Bronchial epithelial cell (primary cell): ENCODE results near the gene CNTN1. TPM values are rescaled to one million over a fixed set of nuclear protein-coding genes. Genes with fewer than 3 reads are reported as not detected.

ENCODE experiments used
- DNase-seq: peaks from one replicate; pipeline ENCODE4 v3.0.0-alpha.2; 2010; ENCODE audit warnings: low read depth
- FAIRE-seq: peaks from 2 replicates; lab custom pipeline; 2011; peaks lifted over from hg19 to GRCh38; lab: Jason Lieb, UNC
- H3K27me3 ChIP-seq: 2 replicates; pipeline ENCODE4 v1.5.1; 2011; ENCODE audit warnings: low read length; ENCODE audit not compliant: control insufficient read depth, insufficient read depth
- H3K36me3 ChIP-seq: 2 replicates; pipeline ENCODE4 v1.5.1; 2011; ENCODE audit warnings: low read length; ENCODE audit not compliant: control insufficient read depth, insufficient read depth
- H3K4me3 ChIP-seq: 2 replicates; pipeline ENCODE4 v1.5.1; 2011; ENCODE audit warnings: mild to moderate bottlenecking, low read depth, low read length, control low read depth
- CTCF ChIP-seq: IDR thresholded peaks from 2 replicates; pipeline ENCODE4 v1.5.1; 2011; ENCODE audit warnings: mild to moderate bottlenecking, moderate library complexity, low read length, control low read depth, inconsistent platforms; ENCODE audit not compliant: insufficient read depth, severe bottlenecking
- total RNA-seq: library from RNA; depleted of rRNA; stranded (reverse); fragments of >200 nt; gene quantifications from 2 replicates; pipeline ENCODE4 v1.2.1, GENCODE V29; 2014

CNTN1 gene
- total RNA-seq, 1 donor from 2014 or later, result 2.4 TPM

- H3K27me3 ChIP-seq, result no peaks in the 10 kb centered on the region
- TF ChIP-seq CTCF, result no peak
- H3K36me3 ChIP-seq, result no peaks in the 10 kb centered on the region
- FAIRE-seq (no peak), DNase-seq (no peak)
- H3K4me3 ChIP-seq, result no peak overlapping the region
These were observed 404.6 kb downstream of the CNTN1 start for GRCh38 chr12:41096797-41097196.

GRCh38 chr12:41100572-41100971 is 408.3 kb downstream of the CNTN1 start:
- TF ChIP-seq CTCF, result no peak
- no peak for DNase-seq

GRCh38 chr12:41101806-41102205 is 409.6 kb downstream of the CNTN1 start:
- no peak for TF ChIP-seq CTCF
- H3K27me3 ChIP-seq, result no peaks in the 10 kb centered on the region
- H3K4me3 ChIP-seq, result no peak overlapping the region
- H3K36me3 ChIP-seq, result no peaks in the 10 kb centered on the region
- no peak for DNase-seq
- FAIRE-seq, result no peak

More at GRCh38 chr12:41100572-41100971, 408.3 kb downstream of the CNTN1 start:
- no peak for FAIRE-seq
- Histone ChIP-seq H3K4me3 (no peak overlapping the region), H3K27me3 (no peaks in the 10 kb centered on the region), H3K36me3 (no peaks in the 10 kb centered on the region)

- TF ChIP-seq CTCF, result no peak
- Histone ChIP-seq H3K4me3 (no peak overlapping the region), H3K27me3 (no peaks in the 10 kb centered on the region), H3K36me3 (no peaks in the 10 kb centered on the region)
- FAIRE-seq (no peak), DNase-seq (peak; percentile 7)
These were observed 411.4 kb downstream of the CNTN1 start for GRCh38 chr12:41103614-41104013.

- Histone ChIP-seq H3K27me3 (no peaks in the 10 kb centered on the region), H3K36me3 (no peaks in the 10 kb centered on the region), H3K4me3 (no peak overlapping the region)
- DNase-seq (no peak), FAIRE-seq (peak; percentile 72)
- no peak for TF ChIP-seq CTCF
These were observed 414.1 kb downstream of the CNTN1 start for GRCh38 chr12:41106315-41106714.

GRCh38 chr12:41108032-41108431 is 415.8 kb downstream of the CNTN1 start:
- no peak for TF ChIP-seq CTCF
- FAIRE-seq, result no peak
- H3K4me3 ChIP-seq, result no peak overlapping the region
- no peak for DNase-seq
- no peaks in the 10 kb centered on the region for H3K27me3 ChIP-seq
- H3K36me3 ChIP-seq, result no peaks in the 10 kb centered on the region
